K562 (cell line): Measurements from ENCODE around the gene STK32C. TPM values are rescaled to one million over a fixed set of nuclear protein-coding genes. Genes with fewer than 3 reads are reported as not detected.

Source experiments
- ATAC-seq: fragments of 200-7000 bp; cut with Tn5 transposase; 3 replicates; pipeline ENCODE4 v1.9.1; 2020; ENCODE audit warnings: moderate library complexity
- BruUV-seq: library from RNA; stranded (reverse); fragments of 400-500 nt; replicated peaks from 2 replicates; lab custom pipeline; 2021; lab: Mats Ljungman, UMichigan
- CTCF ChIA-PET: fragments of 300-600 bp; formaldehyde crosslinking; extraction: SDS; loops from one replicate; lab custom pipeline; 2021; ENCODE audit warnings: low intra/inter-chr PET ratio; lab: Yijun Ruan, JAX
- POLR2A ChIA-PET: fragments of 300-600, 350-650 bp; sonication (Branson Sonifier 250); formaldehyde crosslinking; extraction: SDS; loops from one replicate; lab custom pipeline; 2021; ENCODE audit warnings: antibody characterized with exemption, inconsistent platforms; lab: Yijun Ruan, JAX
- DNase-seq, 4 experiments: peaks; one replicate each; pipeline versions ENCODE4 v3.0.0 to v3.0.0-alpha.2; 2011 to 2018; ENCODE audit warnings: low spot score in 3 of 4, mixed read lengths in 3 of 4; ENCODE audit errors: extremely low read depth in 1 of 4
- FAIRE-seq: peaks from 2 replicates; lab custom pipeline; 2011; peaks lifted over from hg19 to GRCh38; lab: Jason Lieb, UNC
- H2AFZ ChIP-seq: 2 replicates; pipeline ENCODE4 v1.6.0; 2011; ENCODE audit warnings: low read depth, low read length, control low read depth, inconsistent platforms
- H3K27ac ChIP-seq: fragments of 200-600 bp; 3 replicates; pipeline ENCODE4 v1.8.0; 2011; ENCODE audit warnings: low read depth, mild to moderate bottlenecking, control low read depth, inconsistent platforms, low read length, moderate library complexity, mixed read lengths; ENCODE audit errors: extremely low read depth
- H3K27me3 ChIP-seq, 2 experiments: fragments of 300-600 bp in 1 of 2; 2 replicates in 1 of 2; 3 replicates in 1 of 2; pipeline versions ENCODE4 v1.6.0 to v1.8.0; 2011; ENCODE audit warnings: inconsistent platforms in 2 of 2, low read length in 2 of 2, mild to moderate bottlenecking in 1 of 2, mixed read lengths in 1 of 2, moderate library complexity in 1 of 2; ENCODE audit not compliant: control insufficient read depth in 2 of 2, insufficient read depth in 2 of 2
- H3K36me3 ChIP-seq: fragments of 300-600 bp; 3 replicates; pipeline ENCODE4 v1.8.0; 2011; ENCODE audit warnings: mild to moderate bottlenecking, low read length, inconsistent platforms; ENCODE audit not compliant: control insufficient read depth, insufficient read depth
- H3K4me1 ChIP-seq, 2 experiments: fragments of 200-600 bp in 1 of 2; replicated peaks in 1 of 2; 2 replicates in 1 of 2; 3 replicates in 1 of 2; pipeline versions ENCODE4 v1.5.1 to v1.8.0; 2011; ENCODE audit warnings: inconsistent platforms in 2 of 2, low read length in 2 of 2, mild to moderate bottlenecking in 1 of 2, mixed read lengths in 1 of 2, moderate library complexity in 1 of 2; ENCODE audit not compliant: control insufficient read depth in 2 of 2, insufficient read depth in 2 of 2
- H3K4me2 ChIP-seq: 2 replicates; pipeline ENCODE4 v1.6.1; 2011; ENCODE audit warnings: low read length, control low read depth, inconsistent platforms, mixed read lengths; ENCODE audit not compliant: insufficient read depth
- H3K4me3 ChIP-seq: fragments of 200-600 bp; sonication (generic), shearing (Covaris generic); 2 replicates; pipeline ENCODE4 v1.5.1; 2016; ENCODE audit warnings: control low read depth, inconsistent platforms
- H3K79me2 ChIP-seq: fragments of 200-600 bp; 3 replicates; pipeline ENCODE4 v1.8.0; 2011; ENCODE audit warnings: low read length, inconsistent platforms; ENCODE audit not compliant: control insufficient read depth, insufficient read depth
- H3K9ac ChIP-seq, 2 experiments: 2 replicates each; pipeline versions ENCODE4 v1.6.0 to v1.6.1; 2011; ENCODE audit warnings: low read depth in 2 of 2, low read length in 2 of 2, control low read depth in 1 of 2, inconsistent platforms in 1 of 2, mild to moderate bottlenecking in 1 of 2, mixed read lengths in 1 of 2; ENCODE audit not compliant: insufficient read depth in 1 of 2
- H3K9me1 ChIP-seq: one replicate; pipeline ENCODE4 v1.6.0; 2011; ENCODE audit warnings: inconsistent platforms, mild to moderate bottlenecking, low read length, moderate library complexity; ENCODE audit not compliant: control insufficient read depth, insufficient read depth
- H3K9me3 ChIP-seq: replicated peaks from 2 replicates; pipeline ENCODE4 v1.5.1; 2011; ENCODE audit warnings: low read depth, low read length, inconsistent platforms; ENCODE audit not compliant: control insufficient read depth, insufficient read depth
- H4K20me1 ChIP-seq: replicated peaks from 2 replicates; pipeline ENCODE4 v1.6.1; 2011; ENCODE audit warnings: low read length, inconsistent platforms, mixed read lengths; ENCODE audit not compliant: control insufficient read depth, insufficient read depth
- ATF3 ChIP-seq, 2 experiments: fragments of 450-650 bp in 1 of 2; sonication (generic) in 1 of 2; formaldehyde crosslinking in 1 of 2; IDR thresholded peaks in 1 of 2; conservative IDR thresholded peaks in 1 of 2; 2 replicates each; pipeline versions ENCODE4 v1.6.1 to v1.8.1; 2016 to 2023; ENCODE audit warnings: mild to moderate bottlenecking in 2 of 2, moderate library complexity in 2 of 2, inconsistent platforms in 1 of 2, missing genetic modification reagents in 1 of 2
- ATF7 ChIP-seq: fragments of 450-650 bp; IDR thresholded peaks from 2 replicates; pipeline ENCODE4 v1.7.1; 2014; ENCODE audit warnings: mild to moderate bottlenecking, moderate library complexity
- C11orf30 ChIP-seq: fragments of 450-650 bp; IDR thresholded peaks from 2 replicates; pipeline ENCODE4 v1.6.1; 2016; ENCODE audit warnings: low read depth, mild to moderate bottlenecking
- DACH1 ChIP-seq: fragments of 450-650 bp; IDR thresholded peaks from 2 replicates; pipeline ENCODE4 v1.6.1; 2018; ENCODE audit not compliant: partially characterized antibody
- EP300 ChIP-seq: IDR thresholded peaks from 2 replicates; pipeline ENCODE4 v1.6.1; 2012; ENCODE audit warnings: low read length, improper control_type of control experiment
- FOSL1 ChIP-seq: fragments of 200-800 bp; sonication (Bioruptor generic); conservative IDR thresholded peaks from 2 replicates; pipeline ENCODE4 v1.6.1; 2016; ENCODE audit warnings: missing genetic modification characterization, missing compliant biosample characterization
- MAFF ChIP-seq: IDR thresholded peaks from 2 replicates; pipeline ENCODE4 v1.6.1; 2012; ENCODE audit warnings: low read length, improper control_type of control experiment
- MAZ ChIP-seq, 2 experiments: fragments of 450-650 bp in 1 of 2; sonication (generic) in 1 of 2; formaldehyde crosslinking; IDR thresholded peaks in 1 of 2; conservative IDR thresholded peaks in 1 of 2; 2 replicates each; pipeline versions ENCODE4 v1.4.0 to v1.5.0; 2020; ENCODE audit warnings: mild to moderate bottlenecking in 1 of 2, missing genetic modification reagents in 1 of 2
- MITF ChIP-seq: IDR thresholded peaks from 2 replicates; pipeline ENCODE4 v1.6.1; 2014; ENCODE audit warnings: antibody characterized with exemption
- MNT ChIP-seq, 2 experiments: fragments of 450-650 bp; conservative IDR thresholded peaks; 2 replicates each; pipeline ENCODE4 v1.6.1; 2017; ENCODE audit warnings: mild to moderate bottlenecking in 2 of 2, moderate library complexity in 2 of 2
- MYC ChIP-seq, 2 experiments: fragments of 250-450 bp in 1 of 2; sonication (Bioruptor Pico) in 1 of 2; IDR thresholded peaks; 2 replicates each; pipeline versions ENCODE4 v1.5.1 to v1.6.1; 2012 to 2021; ENCODE audit warnings: low read depth in 2 of 2, borderline replicate concordance in 1 of 2, improper control_type of control experiment in 1 of 2, low read length in 1 of 2, mild to moderate bottlenecking in 1 of 2, moderate library complexity in 1 of 2
- RCOR1 ChIP-seq, 2 experiments: IDR thresholded peaks; 2 replicates each; pipeline ENCODE4 v1.6.1; 2012; ENCODE audit warnings: low read depth in 2 of 2, low read length in 2 of 2, borderline replicate concordance in 1 of 2, improper control_type of control experiment in 1 of 2
- SMAD4 ChIP-seq: fragments of 250-450 bp; sonication (Bioruptor Pico); conservative IDR thresholded peaks from 2 replicates; pipeline ENCODE4 v1.8.0; 2021; ENCODE audit warnings: inconsistent platforms, mild to moderate bottlenecking, moderate library complexity
- SMARCE1 ChIP-seq: fragments of 450-650 bp; IDR thresholded peaks from 2 replicates; pipeline ENCODE4 v1.7.1; 2016; ENCODE audit warnings: mild to moderate bottlenecking
- TAF9B ChIP-seq: fragments of 450-650 bp; IDR thresholded peaks from 2 replicates; pipeline ENCODE4 v1.6.1; 2018; ENCODE audit warnings: mild to moderate bottlenecking; ENCODE audit not compliant: partially characterized antibody
- ZNF766 ChIP-seq: fragments of 200-800 bp; sonication (Bioruptor generic); conservative IDR thresholded peaks from 2 replicates; pipeline ENCODE4 v1.6.1; 2016; ENCODE audit warnings: missing genetic modification characterization, missing compliant biosample characterization
- WGBS: fragments of 100-300 bp; shearing (Covaris generic); methylation state at CpG from one replicate; pipeline ENCODE4 v1.1.6; 2016; ENCODE audit warnings: low coverage, mixed read lengths; ENCODE audit not compliant: insufficient coverage; ENCODE audit errors: missing lambda C conversion rate; 5-methylcytosine and 5-hydroxymethylcytosine counted together
- in situ Hi-C: fragments of 300-500 bp; cut with MboI; formaldehyde crosslinking; loops from 4 replicates; pipeline ENCODE4 v1.15.0; 2018; ENCODE audit warnings: inconsistent platforms, mixed read lengths
- intact Hi-C: fragments of 100-400 bp; cut with micrococcal nuclease; formaldehyde crosslinking; loops from 2 replicates; pipeline ENCODE4 v1.14.2; 2022
- polyA plus RNA-seq, 8 experiments: library from polyadenylated mRNA; depleted of rRNA in 4 of 8; stranded (reverse) in 5 of 8; unstranded in 3 of 8; fragments of >200 nt; fragmentation: Nextera tagmentation in 2 of 8; fragmentation: Illumina TruSeq in 1 of 8; extraction: Ambion mirVana in 2 of 8; extraction: Trizol in 1 of 8; gene quantifications; 2 replicates each; pipeline versions ENCODE4 v1.2.1 to v1.2.3, GENCODE V29; 2011 to 2014; ENCODE audit warnings: inconsistent platforms in 1 of 8, missing spikeins in 1 of 8
- total RNA-seq, 7 experiments: library from RNA; depleted of rRNA in 6 of 7; stranded (reverse); fragments of >200 nt in 6 of 7; fragmentation: Illumina TruSeq in 2 of 7; extraction: Trizol in 2 of 7; gene quantifications; 2 replicates each; pipeline versions ENCODE4 v1.2.1 to v1.2.3, GENCODE V29; 2011 to 2021; ENCODE audit warnings: low replicate concordance in 1 of 7

STK32C gene
- total and polyA plus RNA-seq, 9 of the 15 experiments (the other 6 are each of a cell fraction or from before 2014, with no cell fraction given) = 1.5 to 20.9 (median 6.5) TPM

GRCh38 chr10:132319853-132320653, 12.3 kb upstream of the STK32C start:
- ChIA-PET CTCF (no interaction called here), POLR2A (interaction anchor here (0.5 to 1.4 kb wide), 2 partner anchors 39 to 192 kb away, joined by 3 to 7 read pairs; no protein-coding TSS in a partner anchor)
- Histone ChIP-seq H3K27ac (peak overlapping the region; percentile 83), H3K4me2 (peak overlapping the region; percentile 55; the same call in 1 of the 2 replicates), H3K79me2 (no peaks in the 10 kb centered on the region; the same call in 1 of the 3 replicates), H3K9me3 (no peaks in the 10 kb centered on the region), H3K4me1 (peaks cover 11 to 20% of the 10 kb centered on the region in 2 experiments; a peak in 4 of 5 replicates), H3K36me3 (peaks cover 14% of the 10 kb centered on the region; the same call in 1 of the 3 replicates), H2AFZ (peak overlapping the region; percentile 84), H3K9me1 (peaks cover 8% of the 10 kb centered on the region), H3K9ac (peak overlapping the region; percentile 24 to 64; a peak in 2 of 4 replicates), H3K4me3 (no peak overlapping the region), H4K20me1 (no peaks in the 10 kb centered on the region; the same call in 1 of the 2 replicates), H3K27me3 (no peaks in the 10 kb centered on the region)
- in situ Hi-C loops = no loop called here
- FAIRE-seq (peak; percentile 89), DNase-seq (peak; percentile 25 to 81 (median 56)), ATAC-seq (peak; percentile 98)
- WGBS = 9% methylated on average over 10 of the region's 15 CpGs
- no TSS peak for BruUV-seq
- intact Hi-C loops = no loop called here
- TF ChIP-seq DACH1 (peak; percentile 73), RCOR1 (IDR thresholded peaks at IDR 0.05; ENCODE audit: borderline replicate concordance in 1 of 2, low read depth in 2 of 2, low read length in 2 of 2) (peak in 1 of 2 experiments; percentile 83; a peak in 3 of 4 replicates), MNT (conservative IDR thresholded peaks at IDR 0.05) (peak; percentile 51 to 68), ATF7 (peak; percentile 26; the same call in 1 of the 2 replicates), FOSL1 (peak; percentile 92), EP300 (peak; percentile 74), MAZ (CRISPR knock-in tag; conservative IDR thresholded peaks at IDR 0.05 in 1 of 2, IDR thresholded peaks at IDR 0.05 in 1 of 2) (peak in 1 of 2 experiments; percentile 34; a peak in 1 of 4 replicates), TAF9B (peak; percentile 46), SMAD4 (CRISPR knock-in tag) (peak; percentile 58; the same call in 1 of the 2 replicates), ZNF766 (CRISPR knock-in tag) (0 out of 2 replicates have a peak, but pooled peaks have one; percentile 14), ATF3 (IDR thresholded peaks at IDR 0.05) (peak; percentile 89), ATF3 (CRISPR knock-in tag; conservative IDR thresholded peaks at IDR 0.05) (no peak), MITF (no peak), C11orf30 (peak; percentile 94), MAFF (peak; percentile 81), SMARCE1 (peak; percentile 73), MYC (IDR thresholded peaks at IDR 0.05; ENCODE audit: low read depth, low read length) (peak; percentile 41; the same call in 1 of the 2 replicates), MYC (CRISPR knock-in tag; IDR thresholded peaks at IDR 0.05; ENCODE audit: borderline replicate concordance, low read depth) (no peak)
